ENCODE measurements around the gene ITGAV. TPM values are rescaled to one million over a fixed set of nuclear protein-coding genes. Genes with fewer than 3 reads are reported as not detected.
A peak's percentile ranks its signal among the peaks of the same experiment; 100 is the strongest.

The ITGAV gene
- polyA plus RNA-seq, 6 donors from 2014 or later: 0.07 to 0.74 (median 0.43) TPM; not detected in 2

- Mint-ChIP-seq H3K4me1 (no peaks in the 10 kb centered on the region), H3K4me3 (no peak overlapping the region), H3K9me3 (no peaks in the 10 kb centered on the region), H3K36me3 (no peaks in the 10 kb centered on the region), H3K27me3 (no peaks in the 10 kb centered on the region), H3K27ac (no peak overlapping the region)
- DNase-seq: no peak
- ATAC-seq (ENCODE audit: low read depth in 2 of 2): no peak
These were observed 17.9 kb downstream of the ITGAV start for GRCh38 chr2:186607660-186608324.

- Mint-ChIP-seq H3K4me1 (no peaks in the 10 kb centered on the region), H3K4me3 (peak overlapping the region in 1 of 8 donors; percentile 62)
- no peak for ATAC-seq (ENCODE audit: low read depth in 2 of 2)
These were observed 20.9 kb downstream of the ITGAV start for GRCh38 chr2:186610785-186611184.

GRCh38 chr2:186611526-186611925 lies 21.7 kb downstream of the ITGAV start:
- no peak for ATAC-seq (ENCODE audit: low read depth in 2 of 2)
- Mint-ChIP-seq H3K9me3 (no peaks in the 10 kb centered on the region), H3K27ac (peak overlapping the region in 1 of 6 donors; percentile 76), H3K27me3 (no peaks in the 10 kb centered on the region), H3K4me3 (no peak overlapping the region), H3K4me1 (no peaks in the 10 kb centered on the region), H3K36me3 (no peaks in the 10 kb centered on the region)
- no peak for DNase-seq

More at GRCh38 chr2:186610785-186611184, 20.9 kb downstream of the ITGAV start:
- DNase-seq: no peak
- Mint-ChIP-seq H3K36me3 (no peaks in the 10 kb centered on the region), H3K9me3 (no peaks in the 10 kb centered on the region), H3K27me3 (no peaks in the 10 kb centered on the region), H3K27ac (no peak overlapping the region)

GRCh38 chr2:186612026-186612425 lies 22.2 kb downstream of the ITGAV start:
- no peak overlapping the region for H3K4me3 Mint-ChIP-seq
- ATAC-seq (ENCODE audit: low read depth in 2 of 2) (no peak), DNase-seq (no peak)
- no peaks in the 10 kb centered on the region for H3K27me3 Mint-ChIP-seq
- no peaks in the 10 kb centered on the region for H3K4me1 Mint-ChIP-seq
- H3K9me3 Mint-ChIP-seq: no peaks in the 10 kb centered on the region
- peak overlapping the region in 1 of 6 donors; percentile 76 for H3K27ac Mint-ChIP-seq
- no peaks in the 10 kb centered on the region for H3K36me3 Mint-ChIP-seq

GRCh38 chr2:186612555-186613440 lies 22.9 kb downstream of the ITGAV start:
- ATAC-seq (ENCODE audit: low read depth in 2 of 2) (no peak), DNase-seq (no peak)
- Mint-ChIP-seq H3K4me1 (no peaks in the 10 kb centered on the region), H3K27ac (peak overlapping the region in 2 of 6 donors; percentile 56 to 73), H3K9me3 (no peaks in the 10 kb centered on the region), H3K27me3 (no peaks in the 10 kb centered on the region), H3K36me3 (no peaks in the 10 kb centered on the region), H3K4me3 (no peak overlapping the region)

GRCh38 chr2:186614373-186614772 lies 24.5 kb downstream of the ITGAV start:
- H3K4me1 Mint-ChIP-seq: no peaks in the 10 kb centered on the region
- H3K27ac Mint-ChIP-seq: no peak overlapping the region
- no peaks in the 10 kb centered on the region for H3K27me3 Mint-ChIP-seq
- ATAC-seq (ENCODE audit: low read depth in 2 of 2) (no peak), DNase-seq (no peak)
- no peaks in the 10 kb centered on the region for H3K9me3 Mint-ChIP-seq
- no peaks in the 10 kb centered on the region for H3K36me3 Mint-ChIP-seq
- no peak overlapping the region for H3K4me3 Mint-ChIP-seq

- Mint-ChIP-seq H3K36me3 (no peaks in the 10 kb centered on the region), H3K27ac (no peak overlapping the region), H3K4me1 (no peaks in the 10 kb centered on the region), H3K27me3 (no peaks in the 10 kb centered on the region), H3K9me3 (no peaks in the 10 kb centered on the region), H3K4me3 (no peak overlapping the region)
- ATAC-seq (ENCODE audit: low read depth in 2 of 2) (no peak), DNase-seq (no peak)
These were observed 27.3 kb downstream of the ITGAV start for GRCh38 chr2:186617148-186617547.

GRCh38 chr2:186617771-186618170 lies 27.9 kb downstream of the ITGAV start:
- H3K36me3 Mint-ChIP-seq: no peaks in the 10 kb centered on the region
- no peaks in the 10 kb centered on the region for H3K9me3 Mint-ChIP-seq
- no peak overlapping the region for H3K27ac Mint-ChIP-seq
- no peak for ATAC-seq (ENCODE audit: low read depth in 2 of 2)
- H3K4me1 Mint-ChIP-seq: no peaks in the 10 kb centered on the region
- no peak overlapping the region for H3K4me3 Mint-ChIP-seq
- no peaks in the 10 kb centered on the region for H3K27me3 Mint-ChIP-seq
- DNase-seq: no peak

GRCh38 chr2:186618696-186619095 lies 28.8 kb downstream of the ITGAV start:
- H3K9me3 Mint-ChIP-seq: no peaks in the 10 kb centered on the region
- no peak overlapping the region for H3K27ac Mint-ChIP-seq
- no peak for DNase-seq
- no peak overlapping the region for H3K4me3 Mint-ChIP-seq
- no peaks in the 10 kb centered on the region for H3K27me3 Mint-ChIP-seq
- no peaks in the 10 kb centered on the region for H3K36me3 Mint-ChIP-seq
- H3K4me1 Mint-ChIP-seq: no peaks in the 10 kb centered on the region
- no peak for ATAC-seq (ENCODE audit: low read depth in 2 of 2)

- Mint-ChIP-seq H3K27ac (no peak overlapping the region), H3K4me3 (no peak overlapping the region), H3K27me3 (no peaks in the 10 kb centered on the region), H3K9me3 (no peaks in the 10 kb centered on the region), H3K4me1 (no peaks in the 10 kb centered on the region), H3K36me3 (no peaks in the 10 kb centered on the region)
- ATAC-seq (ENCODE audit: low read depth in 2 of 2) (no peak), DNase-seq (no peak)
These were observed 33.2 kb downstream of the ITGAV start for GRCh38 chr2:186623084-186623483.

- no peak for ATAC-seq (ENCODE audit: low read depth in 2 of 2)
- DNase-seq: no peak
- H3K36me3 Mint-ChIP-seq: no peaks in the 10 kb centered on the region
- H3K27me3 Mint-ChIP-seq: no peaks in the 10 kb centered on the region
- H3K9me3 Mint-ChIP-seq: no peaks in the 10 kb centered on the region
- no peaks in the 10 kb centered on the region for H3K4me1 Mint-ChIP-seq
- no peak overlapping the region for H3K27ac Mint-ChIP-seq
- no peak overlapping the region for H3K4me3 Mint-ChIP-seq
These were observed 34.4 kb downstream of the ITGAV start for GRCh38 chr2:186624276-186624675.

- Mint-ChIP-seq H3K27me3 (no peaks in the 10 kb centered on the region), H3K4me1 (no peaks in the 10 kb centered on the region), H3K4me3 (no peak overlapping the region), H3K9me3 (no peaks in the 10 kb centered on the region), H3K36me3 (no peaks in the 10 kb centered on the region), H3K27ac (no peak overlapping the region)
- DNase-seq (no peak), ATAC-seq (ENCODE audit: low read depth in 2 of 2) (no peak)
These were observed 39.6 kb downstream of the ITGAV start for GRCh38 chr2:186629250-186629996.

- ATAC-seq (ENCODE audit: low read depth in 2 of 2): no peak
- H3K4me1 Mint-ChIP-seq: no peaks in the 10 kb centered on the region
- H3K27me3 Mint-ChIP-seq: no peaks in the 10 kb centered on the region
- no peak overlapping the region for H3K27ac Mint-ChIP-seq
- no peak for DNase-seq
- no peak overlapping the region for H3K4me3 Mint-ChIP-seq
- no peaks in the 10 kb centered on the region for H3K9me3 Mint-ChIP-seq
- H3K36me3 Mint-ChIP-seq: no peaks in the 10 kb centered on the region
These were observed 42.6 kb downstream of the ITGAV start for GRCh38 chr2:186632417-186632816.

GRCh38 chr2:186634701-186635100 lies 44.8 kb downstream of the ITGAV start:
- H3K4me1 Mint-ChIP-seq: no peaks in the 10 kb centered on the region
- ATAC-seq (ENCODE audit: low read depth in 2 of 2): no peak
- no peaks in the 10 kb centered on the region for H3K9me3 Mint-ChIP-seq
- no peaks in the 10 kb centered on the region for H3K36me3 Mint-ChIP-seq
- no peaks in the 10 kb centered on the region for H3K27me3 Mint-ChIP-seq
- DNase-seq: no peak
- H3K27ac Mint-ChIP-seq: no peak overlapping the region
- H3K4me3 Mint-ChIP-seq: no peak overlapping the region
